Measurements from ENCODE around the gene MSRB3. TPM values are rescaled to one million over a fixed set of nuclear protein-coding genes. Genes with fewer than 3 reads are reported as not detected.

MSRB3 gene
- total and polyA plus RNA-seq, 3 experiments from 2014 or later: not detected

DNA sequence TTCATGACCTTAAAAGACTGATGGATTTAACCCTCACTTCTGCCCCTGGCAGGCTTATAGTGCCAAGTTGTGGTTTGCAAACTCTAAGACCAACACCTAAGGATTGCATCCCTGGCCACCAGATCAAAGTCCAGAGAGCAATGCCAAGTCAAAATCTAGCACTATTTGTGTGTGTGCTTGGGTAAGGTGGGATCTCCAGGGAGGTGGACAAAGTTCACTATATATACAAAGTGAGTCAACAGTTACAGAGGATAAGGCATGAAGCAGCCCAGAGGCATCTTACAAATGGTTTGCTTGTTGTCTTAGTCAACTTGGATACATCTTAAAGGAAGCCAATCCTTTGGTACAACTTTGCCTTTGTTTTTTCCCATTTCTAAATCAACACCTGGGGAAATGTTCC lies 137.3 kb downstream of the MSRB3 start:
- DNase-seq: no peak
- Histone ChIP-seq H3K27ac (ENCODE audit: low read depth, low read length) (no peak overlapping the region), H3K27me3 (ENCODE audit: insufficient read depth, low read length, poor library complexity, severe bottlenecking) (no peaks in the 10 kb centered on the region), H3K9me3 (ENCODE audit: low read length) (no peaks in the 10 kb centered on the region), H3K4me1 (ENCODE audit: insufficient read depth, low read length) (no peaks in the 10 kb centered on the region), H3K36me3 (ENCODE audit: insufficient read depth, low read length) (no peaks in the 10 kb centered on the region), H3K4me3 (ENCODE audit: low read length) (no peak overlapping the region)
- H3K4me1 Mint-ChIP-seq: no peaks in the 10 kb centered on the region
- ChIA-PET POLR2A (no interaction called here), CTCF (no interaction called here)
- peaks cover 0 to 5% of the 10 kb centered on the region in 2 donors for H3K27me3 Mint-ChIP-seq
- H3K4me3 Mint-ChIP-seq: no peak overlapping the region
- H3K9me3 Mint-ChIP-seq: peaks cover 0 to 3% (median 2%) of the 10 kb centered on the region in 5 donors
- H3K36me3 Mint-ChIP-seq: no peaks in the 10 kb centered on the region
- no peak overlapping the region for H3K27ac Mint-ChIP-seq

DNA sequence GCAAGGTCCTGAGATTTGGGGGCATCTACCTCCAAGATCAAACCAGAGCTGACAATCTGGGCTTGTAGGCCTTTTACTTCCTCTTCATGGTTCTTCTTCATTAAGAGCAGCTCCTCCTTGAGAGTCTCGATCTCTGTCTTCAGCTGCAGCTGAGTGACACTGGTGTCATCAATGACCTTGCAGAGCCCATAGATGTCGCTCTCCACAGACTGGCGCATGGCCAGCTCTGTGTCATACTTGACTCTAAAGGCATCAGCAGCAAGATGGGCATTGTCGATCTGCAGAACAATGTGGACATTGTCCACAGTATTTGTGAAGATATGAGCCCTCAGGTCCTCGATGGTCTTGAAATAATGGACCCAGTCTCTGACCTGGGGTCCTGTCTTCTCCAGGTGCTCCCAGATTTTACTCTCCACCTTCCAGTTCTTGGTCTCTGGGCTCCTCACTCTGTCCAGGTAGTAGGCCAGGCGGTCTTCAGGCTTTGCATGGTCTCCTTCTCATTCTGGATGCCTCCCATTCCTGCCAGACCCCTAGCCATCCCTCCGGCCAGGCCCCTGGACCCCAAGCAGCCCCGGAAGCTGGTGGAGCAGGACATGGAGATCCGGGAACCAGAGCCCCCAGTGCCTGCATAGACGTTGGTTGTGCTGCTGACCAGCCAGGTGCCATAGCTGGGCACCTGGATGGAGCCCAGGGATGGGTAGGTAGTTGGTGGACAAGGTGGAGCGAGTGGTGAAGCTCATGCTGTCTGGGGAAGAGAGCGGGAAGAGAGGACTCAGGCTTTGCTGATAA lies 141.0 kb downstream of the MSRB3 start:
- no peak overlapping the region for H3K27ac ChIP-seq (ENCODE audit: low read depth, low read length)
- no peaks in the 10 kb centered on the region for H3K36me3 ChIP-seq (ENCODE audit: insufficient read depth, low read length)
- H3K27me3 Mint-ChIP-seq: peaks cover 0 to 3% of the 10 kb centered on the region in 2 donors
- peaks cover 5% of the 10 kb centered on the region for H3K9me3 ChIP-seq (ENCODE audit: low read length)
- no peak overlapping the region for H3K27ac Mint-ChIP-seq
- CTCF ChIA-PET: no interaction called here
- POLR2A ChIA-PET: no interaction called here
- H3K36me3 Mint-ChIP-seq: no peaks in the 10 kb centered on the region
- DNase-seq: no peak
- H3K4me3 ChIP-seq (ENCODE audit: low read length): no peak overlapping the region
- H3K4me1 ChIP-seq (ENCODE audit: insufficient read depth, low read length): no peaks in the 10 kb centered on the region
- H3K4me1 Mint-ChIP-seq: no peaks in the 10 kb centered on the region
- H3K9me3 Mint-ChIP-seq: peaks cover 4 to 19% (median 6%) of the 10 kb centered on the region in 5 donors
- H3K4me3 Mint-ChIP-seq: peak overlapping the region in 1 of 7 donors; percentile 29
- no peaks in the 10 kb centered on the region for H3K27me3 ChIP-seq (ENCODE audit: insufficient read depth, low read length, poor library complexity, severe bottlenecking)

DNA sequence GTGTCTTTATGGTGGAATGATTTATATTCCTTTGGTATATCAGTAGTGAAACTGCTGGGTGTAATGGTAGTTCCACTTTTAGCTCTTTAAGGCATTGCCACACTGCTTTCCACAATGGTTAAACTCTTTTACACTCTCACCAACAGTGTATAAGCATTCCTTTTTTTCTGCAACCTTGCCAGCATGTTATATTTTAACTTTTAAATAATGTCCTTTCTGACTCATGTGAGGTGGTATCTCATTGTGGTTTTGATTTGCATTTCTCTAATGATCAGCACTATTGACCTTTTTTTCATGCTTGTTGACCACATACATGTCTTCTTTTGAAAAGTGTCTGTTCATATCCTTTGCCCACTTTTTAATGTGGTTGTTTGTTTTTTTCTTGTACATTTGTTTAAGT lies 142.5 kb downstream of the MSRB3 start:
- H3K36me3 Mint-ChIP-seq: no peaks in the 10 kb centered on the region
- H3K4me1 Mint-ChIP-seq: no peaks in the 10 kb centered on the region
- H3K27me3 ChIP-seq (ENCODE audit: insufficient read depth, low read length, poor library complexity, severe bottlenecking): no peaks in the 10 kb centered on the region
- no peaks in the 10 kb centered on the region for H3K36me3 ChIP-seq (ENCODE audit: insufficient read depth, low read length)
- H3K27me3 Mint-ChIP-seq: peaks cover 0 to 3% of the 10 kb centered on the region in 2 donors
- POLR2A ChIA-PET: no interaction called here
- no peak for DNase-seq
- H3K27ac Mint-ChIP-seq: no peak overlapping the region
- H3K4me3 Mint-ChIP-seq: no peak overlapping the region
- peaks cover 5% of the 10 kb centered on the region for H3K9me3 ChIP-seq (ENCODE audit: low read length)
- H3K4me1 ChIP-seq (ENCODE audit: insufficient read depth, low read length): no peaks in the 10 kb centered on the region
- H3K4me3 ChIP-seq (ENCODE audit: low read length): no peak overlapping the region
- CTCF ChIA-PET: no interaction called here
- peaks cover 4 to 22% (median 7%) of the 10 kb centered on the region in 5 donors for H3K9me3 Mint-ChIP-seq
- H3K27ac ChIP-seq (ENCODE audit: low read depth, low read length): no peak overlapping the region

DNA sequence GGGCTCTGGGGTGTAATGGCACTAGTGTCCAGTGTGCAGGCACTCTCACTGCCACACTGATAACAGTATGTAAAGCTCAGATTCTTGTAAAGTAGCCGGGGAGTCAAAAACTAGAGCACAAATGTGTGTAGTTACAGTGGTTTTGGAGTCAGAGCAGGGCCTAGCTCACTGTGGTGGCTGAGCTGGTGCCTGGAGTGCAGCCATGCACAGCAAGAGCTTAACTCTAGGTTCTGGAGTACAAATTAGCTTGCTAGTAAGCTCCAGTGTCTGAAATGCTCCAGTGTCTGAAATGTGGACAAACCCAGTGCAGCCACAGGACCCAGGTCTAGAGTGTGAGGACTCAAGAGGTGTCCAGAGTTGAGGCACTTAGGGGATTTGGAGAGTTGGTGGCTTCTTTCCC lies 149.2 kb downstream of the MSRB3 start:
- CTCF ChIA-PET: no interaction called here
- POLR2A ChIA-PET: no interaction called here

DNA sequence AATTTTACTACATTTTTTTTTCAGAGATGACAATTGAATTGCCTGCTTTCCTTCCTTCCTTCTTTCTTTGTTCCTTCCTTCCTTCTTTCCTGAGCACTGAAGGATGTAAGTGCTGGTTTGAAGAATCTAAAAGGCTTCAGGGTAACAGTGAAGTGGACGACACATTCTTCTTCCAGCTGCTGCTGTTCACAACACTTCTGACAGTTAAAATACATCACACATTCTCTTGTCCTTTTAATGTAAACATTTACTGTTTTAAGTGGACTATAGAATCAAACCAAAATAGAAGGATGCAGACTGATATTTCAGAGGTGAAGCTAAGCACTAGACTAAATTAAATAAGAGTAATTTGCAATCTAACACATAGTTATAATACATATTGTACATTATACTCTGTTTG lies 151.5 kb downstream of the MSRB3 start:
- no peaks in the 10 kb centered on the region for H3K27me3 ChIP-seq (ENCODE audit: insufficient read depth, low read length, poor library complexity, severe bottlenecking)
- H3K36me3 ChIP-seq (ENCODE audit: insufficient read depth, low read length): no peaks in the 10 kb centered on the region
- Mint-ChIP-seq H3K9me3 (peaks cover 0 to 12% (median 5%) of the 10 kb centered on the region in 5 donors), H3K4me3 (no peak overlapping the region), H3K27me3 (peaks cover 0 to 4% of the 10 kb centered on the region in 2 donors), H3K27ac (no peak overlapping the region), H3K4me1 (no peaks in the 10 kb centered on the region), H3K36me3 (no peaks in the 10 kb centered on the region)
- no peak overlapping the region for H3K4me3 ChIP-seq (ENCODE audit: low read length)
- no peaks in the 10 kb centered on the region for H3K9me3 ChIP-seq (ENCODE audit: low read length)
- no peak for DNase-seq
- no peak overlapping the region for H3K27ac ChIP-seq (ENCODE audit: low read depth, low read length)
- no peaks in the 10 kb centered on the region for H3K4me1 ChIP-seq (ENCODE audit: insufficient read depth, low read length)
- POLR2A ChIA-PET: no interaction called here
- CTCF ChIA-PET: no interaction called here

More for the DNA sequence above, 149.2 kb downstream of the MSRB3 start:
- no peak for DNase-seq
- Histone ChIP-seq H3K4me3 (ENCODE audit: low read length) (no peak overlapping the region), H3K27ac (ENCODE audit: low read depth, low read length) (no peak overlapping the region), H3K27me3 (ENCODE audit: insufficient read depth, low read length, poor library complexity, severe bottlenecking) (no peaks in the 10 kb centered on the region), H3K36me3 (ENCODE audit: insufficient read depth, low read length) (no peaks in the 10 kb centered on the region), H3K9me3 (ENCODE audit: low read length) (no peaks in the 10 kb centered on the region), H3K4me1 (ENCODE audit: insufficient read depth, low read length) (no peaks in the 10 kb centered on the region)
- Mint-ChIP-seq H3K4me1 (no peaks in the 10 kb centered on the region), H3K4me3 (peak overlapping the region in 1 of 7 donors; percentile 58), H3K9me3 (peaks cover 0 to 25% (median 6%) of the 10 kb centered on the region in 5 donors), H3K36me3 (no peaks in the 10 kb centered on the region), H3K27ac (no peak overlapping the region), H3K27me3 (no peaks in the 10 kb centered on the region)

DNA sequence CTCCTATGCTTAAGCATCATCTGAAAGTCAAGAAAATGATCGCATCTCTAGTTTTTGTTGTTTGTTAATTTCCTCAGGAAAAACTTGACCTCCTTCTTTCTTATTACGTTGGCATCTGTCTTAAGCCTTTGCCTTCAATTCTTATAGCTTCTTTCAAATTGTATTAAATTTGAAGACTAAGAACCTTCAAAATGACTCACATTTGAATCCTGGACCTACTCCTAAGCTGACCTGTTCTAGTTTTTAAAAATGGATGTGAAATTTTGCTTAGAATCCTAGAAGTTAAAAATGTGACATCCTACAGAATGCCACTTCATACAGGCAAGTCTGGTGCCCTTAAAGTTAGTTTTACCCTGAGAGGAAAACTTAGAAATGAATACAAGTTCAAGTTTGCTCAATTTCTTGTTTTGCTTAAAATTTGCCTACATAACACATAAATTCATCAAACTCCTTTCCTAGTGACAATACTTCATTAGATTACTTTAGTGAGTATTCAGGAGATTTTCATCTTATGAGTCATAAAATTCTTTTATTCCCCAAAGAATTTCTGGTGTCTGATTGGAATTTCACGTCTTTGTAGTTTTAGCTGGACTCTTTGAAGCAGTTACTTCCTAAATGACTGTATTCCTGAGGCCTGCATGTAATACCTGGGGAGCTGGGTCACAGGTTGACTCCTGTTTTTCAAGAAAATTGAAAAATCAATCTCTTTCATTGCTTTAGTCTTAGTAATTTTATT lies 152.3 kb downstream of the MSRB3 start:
- Mint-ChIP-seq H3K4me3 (no peak overlapping the region), H3K9me3 (peaks cover 0 to 12% (median 5%) of the 10 kb centered on the region in 5 donors), H3K4me1 (no peaks in the 10 kb centered on the region), H3K27ac (no peak overlapping the region), H3K27me3 (peaks cover 0 to 4% of the 10 kb centered on the region in 2 donors), H3K36me3 (no peaks in the 10 kb centered on the region)
- no peak for DNase-seq
- H3K4me3 ChIP-seq (ENCODE audit: low read length): no peak overlapping the region
- POLR2A ChIA-PET: no interaction called here
- no peaks in the 10 kb centered on the region for H3K4me1 ChIP-seq (ENCODE audit: insufficient read depth, low read length)
- H3K27me3 ChIP-seq (ENCODE audit: insufficient read depth, low read length, poor library complexity, severe bottlenecking): no peaks in the 10 kb centered on the region
- no peaks in the 10 kb centered on the region for H3K9me3 ChIP-seq (ENCODE audit: low read length)
- H3K27ac ChIP-seq (ENCODE audit: low read depth, low read length): no peak overlapping the region
- CTCF ChIA-PET: no interaction called here
- no peaks in the 10 kb centered on the region for H3K36me3 ChIP-seq (ENCODE audit: insufficient read depth, low read length)

DNA sequence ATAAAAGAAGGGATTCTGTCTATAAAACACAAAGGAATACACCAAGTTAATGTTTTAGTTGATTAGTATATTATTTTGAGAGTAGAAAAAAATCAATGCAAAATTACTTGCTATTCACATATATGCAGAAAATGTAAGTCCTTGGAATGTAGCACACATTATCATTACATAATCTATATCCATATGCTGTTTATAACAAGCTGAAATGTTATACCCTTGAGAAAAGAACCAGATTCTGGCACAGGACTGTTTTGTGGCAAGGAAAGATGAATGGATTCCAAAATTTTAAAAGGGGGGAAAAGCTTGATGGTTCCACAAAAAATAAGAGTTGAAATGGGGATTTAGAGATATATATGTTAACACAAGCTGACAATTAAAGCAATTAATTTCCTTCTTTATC lies 153.6 kb downstream of the MSRB3 start:
- Mint-ChIP-seq H3K4me1 (no peaks in the 10 kb centered on the region), H3K36me3 (no peaks in the 10 kb centered on the region), H3K27ac (no peak overlapping the region), H3K27me3 (peaks cover 0 to 4% of the 10 kb centered on the region in 2 donors), H3K9me3 (peaks cover 0 to 5% (median 2%) of the 10 kb centered on the region in 5 donors), H3K4me3 (no peak overlapping the region)
- POLR2A ChIA-PET: no interaction called here
- H3K27me3 ChIP-seq (ENCODE audit: insufficient read depth, low read length, poor library complexity, severe bottlenecking): no peaks in the 10 kb centered on the region
- H3K27ac ChIP-seq (ENCODE audit: low read depth, low read length): no peak overlapping the region
- no peaks in the 10 kb centered on the region for H3K36me3 ChIP-seq (ENCODE audit: insufficient read depth, low read length)
- H3K4me1 ChIP-seq (ENCODE audit: insufficient read depth, low read length): no peaks in the 10 kb centered on the region
- DNase-seq: no peak
- H3K4me3 ChIP-seq (ENCODE audit: low read length): no peak overlapping the region
- no peaks in the 10 kb centered on the region for H3K9me3 ChIP-seq (ENCODE audit: low read length)
- CTCF ChIA-PET: no interaction called here

DNA sequence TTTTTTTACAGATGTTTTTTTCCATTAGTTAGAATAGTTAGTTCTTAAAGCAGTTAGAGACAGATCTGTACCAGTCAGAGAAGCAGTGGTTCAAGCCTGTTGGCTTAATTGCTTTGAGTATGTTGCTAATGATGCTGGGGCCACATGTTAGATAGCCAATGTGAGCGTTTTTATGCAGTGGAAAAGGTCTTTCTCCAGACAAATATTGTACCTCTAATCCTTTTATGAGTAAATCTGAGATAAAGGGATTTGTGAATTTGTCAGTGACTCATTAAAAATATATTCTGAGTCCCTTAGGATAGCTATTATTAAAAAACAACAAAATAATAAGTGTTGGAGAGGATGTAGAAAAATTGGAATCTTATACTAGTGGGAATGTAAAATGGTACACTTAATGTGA lies 154.2 kb downstream of the MSRB3 start:
- no peak overlapping the region for H3K27ac Mint-ChIP-seq
- no peaks in the 10 kb centered on the region for H3K4me1 Mint-ChIP-seq
- ChIA-PET POLR2A (no interaction called here), CTCF (no interaction called here)
- no peaks in the 10 kb centered on the region for H3K36me3 Mint-ChIP-seq
- no peaks in the 10 kb centered on the region for H3K36me3 ChIP-seq (ENCODE audit: insufficient read depth, low read length)
- peaks cover under 1 to 4% of the 10 kb centered on the region in 2 donors for H3K27me3 Mint-ChIP-seq
- H3K4me3 Mint-ChIP-seq: no peak overlapping the region
- DNase-seq: no peak
- H3K27me3 ChIP-seq (ENCODE audit: insufficient read depth, low read length, poor library complexity, severe bottlenecking): no peaks in the 10 kb centered on the region
- no peaks in the 10 kb centered on the region for H3K4me1 ChIP-seq (ENCODE audit: insufficient read depth, low read length)
- H3K27ac ChIP-seq (ENCODE audit: low read depth, low read length): no peak overlapping the region
- H3K9me3 ChIP-seq (ENCODE audit: low read length): no peaks in the 10 kb centered on the region
- peaks cover 0 to 5% (median under 1%) of the 10 kb centered on the region in 5 donors for H3K9me3 Mint-ChIP-seq
- H3K4me3 ChIP-seq (ENCODE audit: low read length): no peak overlapping the region
